GM06990 (cell line): ENCODE measurements around the gene LENG9.

Experiments used
- DNase-seq: peaks from one replicate; pipeline ENCODE4 v3.0.0-alpha.2; 2011; ENCODE audit not compliant: insufficient read length; ENCODE audit errors: extremely low read depth
- H3K27me3 ChIP-seq: replicated peaks from 2 replicates; pipeline ENCODE4 v1.6.0; 2011; ENCODE audit warnings: low read length; ENCODE audit not compliant: control insufficient read depth, insufficient read depth
- H3K36me3 ChIP-seq: 2 replicates; pipeline ENCODE4 v1.5.1; 2011; ENCODE audit warnings: low read length; ENCODE audit not compliant: control insufficient read depth, insufficient read depth
- H3K4me3 ChIP-seq: replicated peaks from 2 replicates; pipeline ENCODE4 v1.5.1; 2011; ENCODE audit warnings: low read depth, mild to moderate bottlenecking, control low read depth, low read length
- CTCF ChIP-seq: IDR thresholded peaks from 2 replicates; pipeline ENCODE4 v1.5.1; 2011; ENCODE audit warnings: low read length, control low read depth, mild to moderate bottlenecking, inconsistent platforms; ENCODE audit not compliant: insufficient read depth, poor library complexity, severe bottlenecking

Gene LENG9

GRCh38 chr19:54444737-54445136 is 18.8 kb downstream of the LENG9 start:
- H3K27me3 ChIP-seq, result no peaks in the 10 kb centered on the region
- DNase-seq, result no peak

GRCh38 chr19:54440641-54441040 is 22.9 kb downstream of the LENG9 start:
- no peak for DNase-seq
- no peak for TF ChIP-seq CTCF
- Histone ChIP-seq H3K27me3 (no peaks in the 10 kb centered on the region), H3K4me3 (no peak overlapping the region), H3K36me3 (peaks cover 6% of the 10 kb centered on the region)

More at GRCh38 chr19:54444737-54445136, 18.8 kb downstream of the LENG9 start:
- no peak for TF ChIP-seq CTCF
- no peak overlapping the region for H3K4me3 ChIP-seq
- peaks cover 6% of the 10 kb centered on the region for H3K36me3 ChIP-seq

DNA sequence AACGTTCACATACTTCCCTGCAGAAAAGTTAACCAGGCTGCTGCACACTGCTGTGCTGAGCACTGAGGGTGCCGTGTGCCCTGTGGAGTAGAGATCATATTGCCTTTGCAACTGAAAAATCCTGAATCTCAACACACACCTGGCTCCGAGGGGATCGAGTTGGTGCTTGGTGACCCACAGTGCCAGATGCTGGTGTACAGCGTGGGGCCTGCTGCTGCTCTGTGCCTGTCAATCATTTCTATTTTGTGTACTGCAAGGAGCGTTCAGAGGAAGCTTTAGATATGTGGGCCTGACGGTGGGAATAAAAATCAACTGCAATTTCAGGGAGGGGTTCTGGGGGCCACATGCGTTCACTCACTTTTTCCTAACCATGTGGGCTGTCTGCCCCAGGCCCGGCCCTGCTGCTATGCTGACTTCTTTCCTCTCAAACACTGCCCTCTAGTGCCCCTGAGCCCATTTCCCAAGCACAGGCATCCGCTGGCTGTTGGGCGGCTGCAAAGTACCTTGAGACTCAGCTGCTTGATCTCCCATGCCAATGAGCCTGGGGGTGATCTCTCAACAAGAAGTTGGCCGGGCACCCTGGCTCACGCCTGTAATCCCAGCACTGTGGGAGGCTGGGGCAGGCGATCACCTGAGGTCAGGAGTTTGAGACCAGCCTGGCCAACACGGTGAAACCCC is 24.3 kb downstream of the LENG9 start:
- H3K27me3 ChIP-seq, result no peaks in the 10 kb centered on the region
- no peak for DNase-seq
- peak; percentile 40 for TF ChIP-seq CTCF
- no peak overlapping the region for H3K4me3 ChIP-seq
- H3K36me3 ChIP-seq, result peaks cover 3% of the 10 kb centered on the region

DNA sequence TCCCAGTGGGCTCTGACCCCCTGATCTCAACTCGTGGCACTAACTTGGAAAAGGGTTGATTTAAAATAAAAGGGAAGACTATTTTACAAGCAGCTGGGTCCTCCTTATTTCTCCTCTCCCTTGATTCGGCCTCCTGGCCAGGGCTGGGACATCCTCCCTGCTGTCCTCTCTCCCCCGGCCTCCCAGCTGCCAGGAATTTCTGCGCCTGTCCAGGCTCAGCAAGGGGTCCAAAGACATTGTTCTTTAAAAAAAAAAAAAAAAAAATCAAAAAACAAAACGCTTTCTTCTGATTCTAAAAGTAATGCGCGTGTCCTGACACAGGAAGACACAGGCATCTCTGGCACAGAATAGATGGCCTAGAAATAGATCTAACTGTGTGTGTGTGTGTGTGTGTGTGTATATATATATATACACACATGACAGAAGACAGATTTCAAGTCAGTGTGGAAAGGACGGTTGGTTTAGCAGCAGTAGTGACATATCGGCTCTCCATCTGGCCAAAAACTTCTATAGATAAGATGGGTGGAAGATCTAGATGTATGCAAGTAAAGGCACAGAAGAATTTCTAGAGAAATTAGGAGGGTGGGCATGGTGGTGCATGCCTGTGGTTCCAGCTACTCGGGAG is 26.8 kb downstream of the LENG9 start:
- Histone ChIP-seq H3K27me3 (no peaks in the 10 kb centered on the region), H3K36me3 (peaks cover 3% of the 10 kb centered on the region), H3K4me3 (no peak overlapping the region)
- TF ChIP-seq CTCF, result no peak
- no peak for DNase-seq

- H3K27me3 ChIP-seq, result no peaks in the 10 kb centered on the region
- no peak for DNase-seq
- H3K36me3 ChIP-seq, result peaks cover 3% of the 10 kb centered on the region
- TF ChIP-seq CTCF, result no peak
- no peak overlapping the region for H3K4me3 ChIP-seq
These were observed 27.5 kb downstream of the LENG9 start for GRCh38 chr19:54436031-54436523.
